Naive thymus-derived CD8-positive, alpha-beta T cell (primary cell): ENCODE results near the gene LRRC26. TPM values are rescaled to one million over a fixed set of nuclear protein-coding genes. Genes with fewer than 3 reads are reported as not detected.

ENCODE experiments used
- ATAC-seq, 2 donors: fragments of 150-1000 bp; cut with Tn5 transposase in 1 of 2; sonication (Bioruptor Pico), chemical (Tn5 transposase) in 1 of 2; 1 replicate in 1 of 2; 2 replicates in 1 of 2; pipeline ENCODE4 v1.10.0; 2021; ENCODE audit warnings: mild to moderate bottlenecking in 2 of 2, moderate library complexity in 2 of 2
- POLR2A ChIA-PET: fragments of 350-600 bp; sonication (Branson Sonifier 250); formaldehyde crosslinking; loops from one replicate; lab custom pipeline; 2021; ENCODE audit warnings: antibody characterized with exemption; lab: Charles Lee
- DNase-seq, 10 donors: peaks; one replicate each; pipeline versions ENCODE4 v3.0.0 to v3.0.0-alpha.2; 2020 to 2022
- H3K27ac Mint-ChIP-seq, 10 donors: one replicate each; pipeline ENCODE4 v1.8.0; 2020 to 2022; ENCODE audit warnings: mild to moderate bottlenecking in 10 of 10, mixed read lengths in 10 of 10, moderate library complexity in 4 of 10, inconsistent platforms in 1 of 10
- H3K27me3 Mint-ChIP-seq, 5 donors: one replicate each; pipeline ENCODE4 v1.8.0; 2021 to 2022; ENCODE audit warnings: mixed read lengths in 5 of 5
- H3K36me3 Mint-ChIP-seq, 3 donors: one replicate each; pipeline ENCODE4 v1.8.0; 2020 to 2022; ENCODE audit warnings: mixed read lengths in 3 of 3, mild to moderate bottlenecking in 2 of 3, inconsistent platforms in 1 of 3
- H3K4me1 Mint-ChIP-seq, 4 donors: one replicate each; pipeline ENCODE4 v1.8.0; 2021 to 2022; ENCODE audit warnings: mixed read lengths in 4 of 4
- H3K4me3 Mint-ChIP-seq, 10 donors: one replicate each; pipeline ENCODE4 v1.8.0; 2020 to 2022; ENCODE audit warnings: mild to moderate bottlenecking in 10 of 10, mixed read lengths in 10 of 10, moderate library complexity in 6 of 10, inconsistent platforms in 1 of 10
- H3K9me3 Mint-ChIP-seq, 9 donors: one replicate each; pipeline ENCODE4 v1.8.0; 2020 to 2022; ENCODE audit warnings: mixed read lengths in 9 of 9, mild to moderate bottlenecking in 3 of 9, inconsistent platforms in 1 of 9, moderate library complexity in 1 of 9
- polyA plus RNA-seq, 3 donors: library from polyadenylated mRNA; unstranded; fragments of 300-500 nt; fragmentation: Illumina TruSeq; gene quantifications; one replicate each; pipeline ENCODE4 v1.2.3, GENCODE V29; 2021
- total RNA-seq, 8 experiments: library from RNA in 2 of 8; stranded (reverse) in 2 of 8; gene quantifications; one replicate each; pipeline ENCODE4 v1.2.3 and lab custom pipeline; 2021 to 2026

LRRC26 gene
- total and polyA plus RNA-seq, 5 experiments from 2014 or later, result not detected

DNA sequence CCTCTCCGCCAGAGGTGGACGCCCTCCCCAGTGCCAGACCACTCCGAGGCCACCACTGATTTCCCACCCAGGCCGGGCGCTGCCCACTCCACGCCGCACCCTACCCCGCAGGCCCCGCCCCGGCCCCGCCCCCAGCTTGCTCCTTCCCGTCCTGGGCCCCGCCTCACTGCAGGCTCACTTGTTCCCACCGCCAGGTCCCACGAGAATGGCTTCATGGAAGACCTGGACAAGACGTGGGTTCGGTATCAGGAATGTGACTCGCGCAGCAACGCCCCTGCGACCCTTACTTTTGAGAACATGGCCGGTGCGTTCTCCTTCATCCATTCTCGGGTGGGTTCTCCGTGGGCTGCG is 6.5 kb downstream of the LRRC26 start:
- peaks cover 6 to 16% (median 14%) of the 10 kb centered on the region in 4 donors for H3K4me1 Mint-ChIP-seq
- peaks cover 0 to 4% (median 0%) of the 10 kb centered on the region in 9 donors for H3K9me3 Mint-ChIP-seq
- H3K4me3 Mint-ChIP-seq, result peak overlapping the region in 1 of 10 donors; percentile 16
- H3K36me3 Mint-ChIP-seq, result peaks cover 0 to 6% (median 0%) of the 10 kb centered on the region in 3 donors
- DNase-seq, result no peak
- H3K27ac Mint-ChIP-seq, result no peak overlapping the region
- no peak for ATAC-seq
- peaks cover 14 to 71% (median 20%) of the 10 kb centered on the region in 5 donors for H3K27me3 Mint-ChIP-seq
- POLR2A ChIA-PET, result no interaction called here

DNA sequence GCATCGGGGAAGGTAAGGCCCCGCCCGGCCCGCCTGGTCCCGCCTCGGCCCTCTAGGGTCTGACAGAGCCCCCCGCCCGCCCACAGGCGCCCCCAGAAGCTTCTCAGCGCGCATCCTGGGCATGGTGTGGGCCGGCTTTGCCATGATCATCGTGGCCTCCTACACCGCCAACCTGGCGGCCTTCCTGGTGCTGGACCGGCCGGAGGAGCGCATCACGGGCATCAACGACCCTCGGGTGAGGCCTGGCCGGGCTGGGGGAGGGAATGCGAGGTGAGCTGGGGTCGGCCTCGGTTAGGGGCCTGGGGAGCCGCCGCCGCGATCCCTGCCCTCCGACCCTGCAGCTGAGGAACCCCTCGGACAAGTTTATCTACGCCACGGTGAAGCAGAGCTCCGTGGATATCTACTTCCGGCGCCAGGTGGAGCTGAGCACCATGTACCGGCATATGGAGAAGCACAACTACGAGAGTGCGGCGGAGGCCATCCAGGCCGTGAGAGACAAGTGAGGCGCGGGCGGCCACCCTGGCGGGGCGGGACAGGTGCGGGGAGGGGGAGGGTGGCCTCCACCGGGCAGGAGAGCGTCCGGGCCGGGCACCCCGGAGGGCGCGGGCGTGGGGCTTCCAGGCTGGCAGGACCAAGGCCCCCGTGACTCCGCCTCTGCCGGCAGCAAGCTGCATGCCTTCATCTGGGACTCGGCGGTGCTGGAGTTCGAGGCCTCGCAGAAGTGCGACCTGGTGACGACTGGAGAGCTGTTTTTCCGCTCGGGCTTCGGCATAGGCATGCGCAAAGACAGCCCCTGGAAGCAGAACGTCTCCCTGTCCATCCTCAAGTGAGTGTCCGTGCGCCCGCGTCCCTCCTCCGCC is 7.1 kb downstream of the LRRC26 start:
- Mint-ChIP-seq H3K9me3 (peaks cover 0 to 4% (median 0%) of the 10 kb centered on the region in 9 donors), H3K27ac (no peak overlapping the region), H3K27me3 (peaks cover 17 to 77% (median 25%) of the 10 kb centered on the region in 5 donors), H3K36me3 (peaks cover 0 to 6% (median 0%) of the 10 kb centered on the region in 3 donors), H3K4me3 (peak overlapping the region in 1 of 10 donors; percentile 9), H3K4me1 (peaks cover 8 to 21% (median 17%) of the 10 kb centered on the region in 4 donors)
- POLR2A ChIA-PET, result interaction anchor here (0.5 to 0.8 kb wide), 2 partner anchors 8 to 30 kb away, joined by 3 to 4 read pairs; no protein-coding TSS in a partner anchor
- ATAC-seq (peak in 1 of 2 donors; percentile 42), DNase-seq (no peak)

- H3K27ac Mint-ChIP-seq, result no peak overlapping the region
- no peak for DNase-seq
- peaks cover 17 to 79% (median 28%) of the 10 kb centered on the region in 5 donors for H3K27me3 Mint-ChIP-seq
- POLR2A ChIA-PET, result interaction anchor here (0.5 to 0.8 kb wide), 2 partner anchors 9 to 29 kb away, joined by 3 to 4 read pairs; no protein-coding TSS in a partner anchor
- ATAC-seq, result no peak
- H3K9me3 Mint-ChIP-seq, result peaks cover 0 to 4% (median 0%) of the 10 kb centered on the region in 9 donors
- peak overlapping the region in 2 of 10 donors; percentile 18 to 27 for H3K4me3 Mint-ChIP-seq
- peaks cover 10 to 27% (median 18%) of the 10 kb centered on the region in 4 donors for H3K4me1 Mint-ChIP-seq
- H3K36me3 Mint-ChIP-seq, result peaks cover 0 to 6% (median 0%) of the 10 kb centered on the region in 3 donors
These were observed 8.0 kb downstream of the LRRC26 start for GRCh38 chr9:137161558-137162486.

- peaks cover 13 to 76% (median 27%) of the 10 kb centered on the region in 5 donors for H3K27me3 Mint-ChIP-seq
- peaks cover 0 to 2% (median 0%) of the 10 kb centered on the region in 9 donors for H3K9me3 Mint-ChIP-seq
- ATAC-seq (no peak), DNase-seq (no peak)
- no peak overlapping the region for H3K4me3 Mint-ChIP-seq
- peaks cover 0 to 6% (median 0%) of the 10 kb centered on the region in 3 donors for H3K36me3 Mint-ChIP-seq
- H3K4me1 Mint-ChIP-seq, result peaks cover 9 to 28% (median 19%) of the 10 kb centered on the region in 4 donors
- POLR2A ChIA-PET, result no interaction called here
- no peak overlapping the region for H3K27ac Mint-ChIP-seq
These were observed 8.9 kb downstream of the LRRC26 start for GRCh38 chr9:137160716-137161557.

- peaks cover 13 to 77% (median 26%) of the 10 kb centered on the region in 5 donors for H3K27me3 Mint-ChIP-seq
- H3K36me3 Mint-ChIP-seq, result peaks cover 0 to 6% (median 0%) of the 10 kb centered on the region in 3 donors
- POLR2A ChIA-PET, result no interaction called here
- no peak overlapping the region for H3K4me3 Mint-ChIP-seq
- ATAC-seq, result no peak
- H3K27ac Mint-ChIP-seq, result no peak overlapping the region
- no peaks in the 10 kb centered on the region for H3K9me3 Mint-ChIP-seq
- DNase-seq, result no peak
- H3K4me1 Mint-ChIP-seq, result peaks cover 9 to 28% (median 19%) of the 10 kb centered on the region in 4 donors
These were observed 9.8 kb downstream of the LRRC26 start for GRCh38 chr9:137160054-137160425.

GRCh38 chr9:137159105-137160053 is 10.5 kb downstream of the LRRC26 start:
- Mint-ChIP-seq H3K9me3 (no peaks in the 10 kb centered on the region), H3K27me3 (peaks cover 13 to 77% (median 28%) of the 10 kb centered on the region in 5 donors)
- POLR2A ChIA-PET, result no interaction called here

DNA sequence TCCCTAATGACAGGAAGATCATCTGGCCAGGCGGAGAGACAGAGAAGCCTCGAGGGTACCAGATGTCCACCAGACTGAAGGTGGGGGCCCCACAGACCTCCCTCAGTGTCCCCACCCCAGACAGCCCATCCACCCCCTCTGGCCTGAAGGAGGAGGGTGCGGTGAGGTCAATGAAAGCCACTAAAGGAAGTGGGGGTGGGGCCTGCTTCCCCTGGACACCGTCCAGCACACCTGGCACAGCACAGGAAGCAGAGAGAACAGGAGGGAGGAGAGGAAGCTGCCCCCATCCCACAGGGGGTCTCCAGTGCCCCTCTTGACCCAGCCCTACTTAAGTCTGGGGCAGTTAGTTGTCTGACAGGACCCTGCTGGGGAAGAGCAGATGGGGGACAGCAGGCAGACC is 11.2 kb downstream of the LRRC26 start:
- Mint-ChIP-seq H3K27ac (no peak overlapping the region), H3K27me3 (peaks cover 13 to 72% (median 28%) of the 10 kb centered on the region in 5 donors), H3K9me3 (no peaks in the 10 kb centered on the region), H3K4me3 (peak overlapping the region in 1 of 10 donors; percentile 39), H3K36me3 (peaks cover 0 to 4% (median 0%) of the 10 kb centered on the region in 3 donors), H3K4me1 (peaks cover 9 to 28% (median 19%) of the 10 kb centered on the region in 4 donors)
- no peak for DNase-seq
- POLR2A ChIA-PET, result interaction anchor here (0.6 kb wide), 1 partner anchor 43 kb away, joined by 3 read pairs; no protein-coding TSS in a partner anchor
- no peak for ATAC-seq

More at GRCh38 chr9:137159105-137160053, 10.5 kb downstream of the LRRC26 start:
- Mint-ChIP-seq H3K4me1 (peaks cover 9 to 28% (median 19%) of the 10 kb centered on the region in 4 donors), H3K27ac (peak overlapping the region in 1 of 10 donors; percentile 78), H3K4me3 (peak overlapping the region in 5 of 10 donors; percentile 30 to 43 (median 39)), H3K36me3 (peaks cover 0 to 6% (median 0%) of the 10 kb centered on the region in 3 donors)
- DNase-seq, result no peak
- no peak for ATAC-seq

- peaks cover 9 to 28% (median 18%) of the 10 kb centered on the region in 4 donors for H3K4me1 Mint-ChIP-seq
- ATAC-seq (no peak), DNase-seq (no peak)
- no peaks in the 10 kb centered on the region for H3K9me3 Mint-ChIP-seq
- H3K27ac Mint-ChIP-seq, result peak overlapping the region in 1 of 10 donors; percentile 65
- H3K4me3 Mint-ChIP-seq, result peak overlapping the region in 6 of 10 donors; percentile 26 to 61 (median 50)
- POLR2A ChIA-PET, result interaction anchor here (0.6 to 1.5 kb wide), 5 partner anchors 19 to 82 kb away, joined by 3 to 7 read pairs (median 3); partner anchors contain the start of gene UAP1L1
- H3K27me3 Mint-ChIP-seq, result peaks cover 12 to 66% (median 26%) of the 10 kb centered on the region in 5 donors
- peaks cover 0 to 4% (median 0%) of the 10 kb centered on the region in 3 donors for H3K36me3 Mint-ChIP-seq
These were observed 12.0 kb downstream of the LRRC26 start for GRCh38 chr9:137157618-137158415.

GRCh38 chr9:137156567-137157375 is 13.1 kb downstream of the LRRC26 start:
- ATAC-seq (peak; percentile 75 to 79), DNase-seq (peak; percentile 25 to 74 (median 48))
- Mint-ChIP-seq H3K4me1 (peaks cover 9 to 27% (median 17%) of the 10 kb centered on the region in 4 donors), H3K9me3 (no peaks in the 10 kb centered on the region), H3K27ac (no peak overlapping the region), H3K4me3 (peak overlapping the region in 9 of 10 donors; percentile 51 to 72 (median 62)), H3K36me3 (peaks cover 0 to 4% (median 0%) of the 10 kb centered on the region in 3 donors), H3K27me3 (peaks cover 12 to 60% (median 26%) of the 10 kb centered on the region in 5 donors)
- POLR2A ChIA-PET, result interaction anchor here (0.6 to 1.5 kb wide), 5 partner anchors 19 to 83 kb away, joined by 3 to 7 read pairs (median 4); partner anchors contain the start of gene UAP1L1
